Stimulated activated CD8-positive, alpha-beta memory T cell treated with anti-CD3 and anti-CD28 coated beads, Interleukin-7, amount 100 ng/mL, for 1 hour (primary cell): Measurements from ENCODE around the gene TGFB3.

ENCODE experiments used
- DNase-seq, 2 donors: peaks; one replicate each; pipeline ENCODE4 v3.0.0-alpha.2; 2020; ENCODE audit warnings: low read depth in 2 of 2

Gene TGFB3

GRCh38 chr14:75987201-75987970 is 5.6 kb upstream of the TGFB3 start:
- DNase-seq, result no peak

GRCh38 chr14:75986439-75986765 is 4.6 kb upstream of the TGFB3 start:
- DNase-seq, result no peak

GRCh38 chr14:75985618-75986438 is 4.0 kb upstream of the TGFB3 start, which contains the start of gene IFT43:
Gene IFT43 (plus strand): TSS chr14:75985763. CDS start chr14:75985787, 24 bp downstream.
- peak; percentile 85 to 88 for DNase-seq

GRCh38 chr14:75984674-75985073 is 2.9 kb upstream of the TGFB3 start:
- DNase-seq, result no peak

- no peak for DNase-seq
Measured at GRCh38 chr14:75983019-75983358, 1.2 kb upstream of the TGFB3 start.

GRCh38 chr14:75982266-75983018 is 647 bp upstream of the TGFB3 start:
- peak; percentile 55 to 60 for DNase-seq

GRCh38 chr14:75980856-75981255 is 939 bp downstream of the TGFB3 start:
- DNase-seq, result no peak

GRCh38 chr14:75979648-75980565 is 1.9 kb downstream of the TGFB3 start:
- no peak for DNase-seq

- DNase-seq, result no peak
Measured at GRCh38 chr14:75979071-75979571, 2.7 kb downstream of the TGFB3 start.

- no peak for DNase-seq
Measured at GRCh38 chr14:75978249-75978731, 3.5 kb downstream of the TGFB3 start.

GRCh38 chr14:75977582-75977943 is 4.2 kb downstream of the TGFB3 start:
- DNase-seq, result no peak

- DNase-seq, result no peak
Measured at GRCh38 chr14:75976826-75977581, 4.8 kb downstream of the TGFB3 start.

- no peak for DNase-seq
Measured at GRCh38 chr14:75972801-75973421, 8.9 kb downstream of the TGFB3 start.

- no peak for DNase-seq
Measured at GRCh38 chr14:75971509-75971908, 10.3 kb downstream of the TGFB3 start.

GRCh38 chr14:75970989-75971388 is 10.8 kb downstream of the TGFB3 start:
- no peak for DNase-seq

- DNase-seq, result no peak
Measured at GRCh38 chr14:75969891-75970290, 11.9 kb downstream of the TGFB3 start.

- DNase-seq, result no peak
Measured at GRCh38 chr14:75969126-75969525, 12.7 kb downstream of the TGFB3 start.

GRCh38 chr14:75968456-75968855 is 13.3 kb downstream of the TGFB3 start:
- DNase-seq, result no peak

GRCh38 chr14:75967866-75968265 is 13.9 kb downstream of the TGFB3 start:
- no peak for DNase-seq

- DNase-seq, result no peak
Measured at GRCh38 chr14:75961662-75962061, 20.1 kb downstream of the TGFB3 start.
